Measurements from ENCODE around the gene ZNF672.

The ZNF672 gene

DNA sequence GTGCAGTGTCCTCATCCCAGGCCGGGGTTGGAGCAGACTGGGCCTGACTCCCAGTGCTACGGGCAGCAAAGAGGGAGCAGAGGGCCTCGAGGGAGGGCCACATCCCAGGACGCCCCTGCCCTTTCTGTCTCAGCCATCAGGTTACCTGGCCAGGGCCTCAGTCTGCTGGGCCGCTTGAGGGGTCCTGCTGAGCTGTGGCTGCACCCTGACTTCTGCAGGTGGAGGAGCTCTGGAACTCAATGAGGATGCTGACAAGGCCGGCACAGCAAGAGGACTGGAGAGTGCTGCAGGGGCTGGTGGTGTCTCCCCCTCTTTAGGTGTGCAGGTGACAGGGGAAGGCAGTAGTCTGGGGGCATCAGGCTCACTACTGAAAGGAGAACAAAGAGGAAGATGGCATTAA lies 17.6 kb downstream of the ZNF672 start:
- no peak overlapping the region for H3K4me3 ChIP-seq (replicated peaks in 1 of 2; ENCODE audit: low read depth in 2 of 2, low read length in 2 of 2)
- DNase-seq (ENCODE audit: low read depth in 2 of 2), result no peak
- TF ChIP-seq, protein P1, sequence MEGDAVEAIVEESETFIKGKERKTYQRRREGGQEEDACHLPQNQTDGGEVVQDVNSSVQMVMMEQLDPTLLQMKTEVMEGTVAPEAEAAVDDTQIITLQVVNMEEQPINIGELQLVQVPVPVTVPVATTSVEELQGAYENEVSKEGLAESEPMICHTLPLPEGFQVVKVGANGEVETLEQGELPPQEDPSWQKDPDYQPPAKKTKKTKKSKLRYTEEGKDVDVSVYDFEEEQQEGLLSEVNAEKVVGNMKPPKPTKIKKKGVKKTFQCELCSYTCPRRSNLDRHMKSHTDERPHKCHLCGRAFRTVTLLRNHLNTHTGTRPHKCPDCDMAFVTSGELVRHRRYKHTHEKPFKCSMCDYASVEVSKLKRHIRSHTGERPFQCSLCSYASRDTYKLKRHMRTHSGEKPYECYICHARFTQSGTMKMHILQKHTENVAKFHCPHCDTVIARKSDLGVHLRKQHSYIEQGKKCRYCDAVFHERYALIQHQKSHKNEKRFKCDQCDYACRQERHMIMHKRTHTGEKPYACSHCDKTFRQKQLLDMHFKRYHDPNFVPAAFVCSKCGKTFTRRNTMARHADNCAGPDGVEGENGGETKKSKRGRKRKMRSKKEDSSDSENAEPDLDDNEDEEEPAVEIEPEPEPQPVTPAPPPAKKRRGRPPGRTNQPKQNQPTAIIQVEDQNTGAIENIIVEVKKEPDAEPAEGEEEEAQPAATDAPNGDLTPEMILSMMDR (IDR thresholded peaks at IDR 0.05; ENCODE audit: low read depth, low read length), result no peak

DNA sequence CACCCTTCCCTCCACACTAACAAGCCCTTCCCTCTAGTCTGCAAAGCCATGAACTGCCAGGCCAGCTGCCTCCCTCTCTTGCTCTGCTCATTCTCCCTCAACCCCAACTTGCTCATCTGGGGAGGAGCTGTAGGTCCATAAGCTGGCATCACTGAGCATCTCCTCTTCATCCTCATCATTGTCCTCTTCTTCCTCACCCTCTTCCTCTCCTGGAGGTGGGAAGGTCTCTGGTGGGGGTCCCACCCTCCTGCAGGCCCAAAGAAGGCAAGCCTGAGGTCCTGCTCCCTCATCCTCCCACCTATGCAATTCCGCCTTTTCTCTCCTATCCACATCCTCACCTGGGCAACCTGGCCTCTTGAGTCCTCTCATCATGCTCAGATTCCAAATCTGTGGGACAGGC lies 18.2 kb downstream of the ZNF672 start:
- DNase-seq (ENCODE audit: low read depth in 2 of 2), result no peak
- TF ChIP-seq, protein P1 (IDR thresholded peaks at IDR 0.05; ENCODE audit: low read depth, low read length), result no peak
- H3K4me3 ChIP-seq (replicated peaks in 1 of 2; ENCODE audit: low read depth in 2 of 2, low read length in 2 of 2), result no peak overlapping the region

DNA sequence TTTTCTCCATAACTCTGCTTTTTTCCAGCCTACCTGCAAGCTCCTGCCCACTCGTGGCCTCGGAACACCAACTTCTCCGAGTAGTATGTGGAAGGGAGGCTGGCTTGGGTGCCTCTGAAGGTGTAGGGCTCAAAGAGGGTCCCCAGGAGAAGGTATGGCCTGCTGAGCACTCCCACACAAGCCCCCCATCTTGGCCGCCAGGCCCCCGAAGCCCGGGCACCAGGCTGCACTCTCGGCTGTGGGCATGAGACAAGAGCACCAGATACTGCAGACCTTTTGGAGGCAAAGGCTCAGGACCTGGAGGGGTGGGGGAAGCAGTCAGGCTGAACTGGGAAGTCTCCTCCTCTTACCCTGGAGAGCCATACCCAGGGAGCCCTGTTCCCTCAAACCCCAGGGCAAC lies 19.2 kb downstream of the ZNF672 start:
- H3K4me3 ChIP-seq (replicated peaks in 1 of 2; ENCODE audit: low read depth in 2 of 2, low read length in 2 of 2), result peak overlapping the region in 1 of 2 donors; percentile 9
- TF ChIP-seq, protein P1 (IDR thresholded peaks at IDR 0.05; ENCODE audit: low read depth, low read length), result no peak
- DNase-seq (ENCODE audit: low read depth in 2 of 2), result no peak

DNA sequence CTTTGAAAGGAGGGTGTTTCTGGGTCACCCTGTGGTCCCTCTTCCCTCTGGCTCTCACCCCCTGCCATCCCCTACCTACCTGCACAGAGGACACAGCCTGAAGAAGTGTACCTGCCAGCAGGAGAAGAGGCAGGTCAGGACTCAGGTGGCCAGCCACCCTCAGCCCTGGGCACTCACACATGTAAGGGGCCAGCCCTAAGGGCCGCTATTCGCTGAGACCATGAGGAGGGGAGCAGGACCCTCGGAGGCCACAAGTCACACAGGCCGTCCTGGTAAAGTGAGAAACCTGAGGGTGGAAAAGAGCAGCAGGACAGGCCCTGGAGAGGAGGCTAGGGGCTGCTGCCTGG lies 19.7 kb downstream of the ZNF672 start:
- TF ChIP-seq, protein P1 (IDR thresholded peaks at IDR 0.05; ENCODE audit: low read depth, low read length), result no peak
- DNase-seq (ENCODE audit: low read depth in 2 of 2), result no peak
- H3K4me3 ChIP-seq (replicated peaks in 1 of 2; ENCODE audit: low read depth in 2 of 2, low read length in 2 of 2), result peak overlapping the region; percentile 58 to 76

DNA sequence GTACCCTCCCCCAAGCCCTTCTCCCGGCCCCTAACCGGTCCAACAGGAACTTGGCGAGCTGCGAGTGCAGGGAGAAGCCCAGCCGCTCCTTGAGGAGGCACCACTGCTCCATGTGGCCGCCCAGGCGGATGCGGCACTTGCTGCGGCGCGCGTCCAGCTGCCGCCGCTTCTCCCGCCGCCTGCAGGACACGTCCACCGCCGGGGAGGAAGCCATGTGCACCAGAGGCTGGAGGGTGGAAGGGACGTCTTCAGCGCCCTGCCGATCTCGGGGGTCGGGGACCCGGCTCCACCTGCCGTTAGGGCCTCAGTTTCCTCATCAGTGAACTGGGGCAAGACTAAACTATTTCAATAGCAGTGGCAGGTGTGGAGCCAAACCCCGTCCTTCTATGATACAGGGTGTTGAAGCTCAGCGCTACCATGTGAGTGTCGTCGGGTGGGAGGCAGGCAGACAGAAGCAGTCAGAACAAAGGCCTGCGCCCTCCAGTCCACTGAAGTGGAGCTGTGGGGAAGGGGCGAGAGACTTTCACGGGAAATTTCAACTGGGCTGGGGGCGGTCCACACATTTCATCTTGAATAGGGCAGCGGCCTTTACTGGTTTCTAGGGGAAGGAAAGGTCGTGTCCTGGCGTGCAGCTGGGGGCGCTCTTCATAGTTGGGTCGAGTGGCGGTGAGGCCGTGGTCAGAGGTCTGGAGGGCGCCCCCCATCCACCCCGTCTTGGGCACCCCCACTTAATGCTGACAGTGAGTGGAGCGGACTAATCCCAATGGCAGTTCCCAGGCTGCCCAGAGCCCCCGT lies 20.3 kb downstream of the ZNF672 start:
- TF ChIP-seq, protein P1 (IDR thresholded peaks at IDR 0.05; ENCODE audit: low read depth, low read length), result peak; percentile 26
- H3K4me3 ChIP-seq (replicated peaks in 1 of 2; ENCODE audit: low read depth in 2 of 2, low read length in 2 of 2), result peak overlapping the region; percentile 58 to 76
- DNase-seq (ENCODE audit: low read depth in 2 of 2), result peak; percentile 57 to 68

DNA sequence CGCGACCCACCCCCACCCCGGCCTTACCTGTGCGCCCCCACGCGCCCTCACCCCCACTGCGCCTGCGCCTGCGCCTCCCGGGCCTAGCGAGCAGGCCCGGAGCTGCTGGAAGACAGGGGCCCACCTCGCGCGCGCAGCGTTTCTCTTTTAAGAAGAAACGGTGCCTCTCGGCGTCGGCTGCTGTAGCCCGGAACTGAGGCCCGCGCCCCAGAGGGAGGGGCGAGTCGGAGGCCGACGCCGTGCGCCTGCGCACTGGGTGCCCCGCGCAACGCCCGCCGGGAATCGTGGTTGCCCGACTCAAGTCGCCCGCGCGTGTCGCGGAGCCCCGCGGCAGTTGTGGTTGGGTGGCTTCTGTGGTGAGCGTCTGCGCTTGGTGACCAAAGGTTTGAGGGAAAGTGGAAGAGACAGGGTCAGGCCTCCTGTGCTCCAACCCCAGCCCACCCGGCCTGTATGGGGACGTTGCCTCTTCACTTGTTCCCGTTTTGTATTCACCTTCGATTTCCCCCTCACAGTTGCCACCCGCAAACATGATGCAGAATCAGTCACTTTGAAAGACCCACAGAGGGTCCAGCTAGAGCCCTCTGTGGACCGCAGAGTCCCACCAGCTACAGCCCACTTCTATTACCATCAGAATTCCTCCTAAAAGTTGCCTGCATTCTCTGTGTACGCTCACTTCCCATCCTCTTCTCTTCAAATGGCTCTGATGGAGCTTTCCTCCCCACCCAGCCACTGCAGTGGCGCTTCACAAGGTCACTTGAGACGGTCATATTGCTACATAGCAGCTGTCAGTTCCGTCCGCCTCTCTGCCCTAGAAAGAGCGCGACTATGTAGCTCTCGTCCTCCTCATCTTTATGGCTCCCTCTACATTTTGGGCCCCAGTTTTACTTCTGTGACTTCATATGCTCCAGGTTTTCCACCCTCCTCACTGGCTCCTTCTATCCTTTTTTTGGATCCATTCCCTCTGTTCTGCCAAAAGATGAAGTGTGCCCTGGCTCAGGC lies 21.2 kb downstream of the ZNF672 start, which contains the start of gene ZNF692:
Gene ZNF692, minus strand, starts transcription at position 195 of the 999 bp plus-strand sequence. CDS start 776 bp downstream, outside the sequence.
- TF ChIP-seq, protein P1 (IDR thresholded peaks at IDR 0.05; ENCODE audit: low read depth, low read length), result no peak
- H3K4me3 ChIP-seq (replicated peaks in 1 of 2; ENCODE audit: low read depth in 2 of 2, low read length in 2 of 2), result peak within 1 kb of the TSS; percentile 72 to 76
- DNase-seq (ENCODE audit: low read depth in 2 of 2), result peak; percentile 98

Data from cardiac fibroblast (primary cell).